HEK293T (cell line): ENCODE data around the gene PRDM10.

Source experiments
- BHLHE40 ChIP-seq: fragments of 450-650 bp; IDR thresholded peaks from 2 replicates; pipeline ENCODE4 v1.6.1; 2016; ENCODE audit warnings: mild to moderate bottlenecking, moderate library complexity, borderline replicate concordance
- CTBP1 ChIP-seq: fragments of 450-650 bp; IDR thresholded peaks from 2 replicates; pipeline ENCODE4 v1.6.1; 2016; ENCODE audit warnings: borderline replicate concordance
- FOXA1 ChIP-seq: fragments of 450-650 bp; IDR thresholded peaks from 2 replicates; pipeline ENCODE4 v1.6.1; 2016; ENCODE audit warnings: mild to moderate bottlenecking
- FOXK2 ChIP-seq: fragments of 450-650 bp; IDR thresholded peaks from 2 replicates; pipeline ENCODE4 v1.6.1; 2016; ENCODE audit warnings: mild to moderate bottlenecking
- FOXM1 ChIP-seq: fragments of 450-650 bp; IDR thresholded peaks from 2 replicates; pipeline ENCODE4 v1.6.1; 2017; ENCODE audit warnings: mild to moderate bottlenecking, borderline replicate concordance
- HDGF ChIP-seq: fragments of 450-650 bp; IDR thresholded peaks from 2 replicates; pipeline ENCODE4 v1.6.1; 2017; ENCODE audit warnings: antibody characterized with exemption, borderline replicate concordance
- SP1 ChIP-seq: fragments of 450-650 bp; IDR thresholded peaks from 2 replicates; pipeline ENCODE4 v1.6.1; 2017
- SUZ12 ChIP-seq: fragments of 450-650 bp; IDR thresholded peaks from 2 replicates; pipeline ENCODE4 v1.6.1; 2016; ENCODE audit warnings: mild to moderate bottlenecking
- TARDBP ChIP-seq: fragments of 450-650 bp; IDR thresholded peaks from 2 replicates; pipeline ENCODE4 v1.6.1; 2016

GRCh38 chr11:130049328-130049771, 46.7 kb upstream of the PRDM10 start:
- TF ChIP-seq BHLHE40 (no peak), SUZ12 (no peak), SP1 (no peak), TARDBP (no peak), CTBP1 (no peak), FOXM1 (no peak), FOXK2 (no peak), FOXA1 (no peak), HDGF (no peak)
